ENCODE measurements around the gene SLC43A3.

SLC43A3 gene

GRCh38 chr11:57426439-57426928 is 437 bp downstream of the SLC43A3 start:
- DNase-seq = peak; percentile 9

- no peak for DNase-seq
Measured at GRCh38 chr11:57425565-57426438, 1.1 kb downstream of the SLC43A3 start.

- peak; percentile 99 for DNase-seq
Measured at GRCh38 chr11:57424792-57425564, 1.9 kb downstream of the SLC43A3 start.

GRCh38 chr11:57424137-57424791 is 2.7 kb downstream of the SLC43A3 start:
- peak; percentile 32 for DNase-seq

GRCh38 chr11:57422669-57423068 is 4.3 kb downstream of the SLC43A3 start:
- DNase-seq = no peak

GRCh38 chr11:57421805-57422204 is 5.1 kb downstream of the SLC43A3 start:
- no peak for DNase-seq

GRCh38 chr11:57421066-57421465 is 5.9 kb downstream of the SLC43A3 start:
- DNase-seq = no peak

- DNase-seq = no peak
Measured at GRCh38 chr11:57419146-57419545, 7.8 kb downstream of the SLC43A3 start.

- no peak for DNase-seq
Measured at GRCh38 chr11:57418131-57418530, 8.8 kb downstream of the SLC43A3 start.

GRCh38 chr11:57417056-57417455 is 9.9 kb downstream of the SLC43A3 start:
- no peak for DNase-seq

- no peak for DNase-seq
Measured at GRCh38 chr11:57416436-57416835, 10.5 kb downstream of the SLC43A3 start.

GRCh38 chr11:57414612-57415212 is 12.2 kb downstream of the SLC43A3 start:
- no peak for DNase-seq

- peak; percentile 24 for DNase-seq
Measured at GRCh38 chr11:57413681-57414080, 13.2 kb downstream of the SLC43A3 start.

- peak; percentile 43 for DNase-seq
Measured at GRCh38 chr11:57410287-57410686, 16.6 kb downstream of the SLC43A3 start.

GRCh38 chr11:57409321-57410100 is 17.4 kb downstream of the SLC43A3 start:
- no peak for DNase-seq

- DNase-seq = no peak
Measured at GRCh38 chr11:57408771-57409170, 18.1 kb downstream of the SLC43A3 start.

- no peak for DNase-seq
Measured at GRCh38 chr11:57407941-57408475, 18.9 kb downstream of the SLC43A3 start.

GRCh38 chr11:57407010-57407920 is 19.7 kb downstream of the SLC43A3 start:
- no peak for DNase-seq

GRCh38 chr11:57406337-57406904 is 20.5 kb downstream of the SLC43A3 start:
- DNase-seq = peak; percentile 65

GRCh38 chr11:57405271-57405860 is 21.6 kb downstream of the SLC43A3 start:
- peak; percentile 9 for DNase-seq

Measured in NCI-H226 (cell line).